CMK (cell line): ENCODE data around the gene ASB1.

Source experiments
- DNase-seq: peaks from one replicate; pipeline ENCODE4 v3.0.0-alpha.2; 2010; ENCODE audit warnings: low read depth

The ASB1 gene, protein sequence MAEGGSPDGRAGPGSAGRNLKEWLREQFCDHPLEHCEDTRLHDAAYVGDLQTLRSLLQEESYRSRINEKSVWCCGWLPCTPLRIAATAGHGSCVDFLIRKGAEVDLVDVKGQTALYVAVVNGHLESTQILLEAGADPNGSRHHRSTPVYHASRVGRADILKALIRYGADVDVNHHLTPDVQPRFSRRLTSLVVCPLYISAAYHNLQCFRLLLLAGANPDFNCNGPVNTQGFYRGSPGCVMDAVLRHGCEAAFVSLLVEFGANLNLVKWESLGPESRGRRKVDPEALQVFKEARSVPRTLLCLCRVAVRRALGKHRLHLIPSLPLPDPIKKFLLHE

DNA sequence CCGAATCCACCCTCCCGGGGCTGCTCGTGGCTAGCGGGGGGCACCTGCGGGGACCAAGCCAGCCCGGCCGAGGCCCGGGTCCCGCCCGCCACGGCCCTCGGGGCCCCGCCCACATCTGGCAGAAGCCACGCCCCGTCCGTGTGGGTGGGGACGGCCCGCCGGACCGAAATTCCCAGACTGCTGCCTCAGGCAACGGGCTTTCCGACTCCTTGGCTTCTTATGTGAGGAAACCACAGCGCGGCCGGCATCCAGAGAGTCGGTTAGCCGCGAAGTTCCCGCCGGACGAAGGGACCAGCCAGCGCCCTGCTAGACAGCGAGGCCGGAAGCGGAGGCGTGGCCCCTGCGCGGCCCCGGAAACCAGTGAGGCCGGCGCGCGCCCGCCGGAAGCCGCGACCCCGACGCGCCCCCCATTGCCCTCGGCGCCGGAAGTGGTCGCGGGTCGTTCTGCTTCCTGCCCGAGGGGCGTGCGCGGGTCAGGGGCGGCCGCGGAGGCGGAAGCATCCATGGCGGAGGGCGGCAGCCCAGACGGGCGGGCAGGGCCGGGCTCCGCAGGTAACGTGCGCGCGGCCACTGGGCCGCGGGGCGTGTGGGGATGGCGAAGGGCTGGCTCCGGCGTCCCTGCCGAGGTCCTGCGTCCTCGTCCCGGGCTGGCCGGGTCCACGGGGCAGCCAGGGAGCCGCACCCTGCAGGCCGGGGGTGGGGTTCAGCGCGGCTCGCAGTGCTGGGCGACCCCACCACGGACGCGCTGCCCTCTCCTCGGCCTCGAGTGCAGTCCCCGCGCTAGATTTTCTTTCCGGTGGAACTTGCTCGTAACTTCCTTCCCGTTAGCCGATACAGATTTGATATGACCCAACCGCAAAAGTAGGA is at the start of gene ASB1:
Gene ASB1 (plus strand): TSS at position 360 of the 867 bp plus-strand sequence. CDS start 144 bp downstream, at position 504.
- DNase-seq: peak; percentile 88

DNA sequence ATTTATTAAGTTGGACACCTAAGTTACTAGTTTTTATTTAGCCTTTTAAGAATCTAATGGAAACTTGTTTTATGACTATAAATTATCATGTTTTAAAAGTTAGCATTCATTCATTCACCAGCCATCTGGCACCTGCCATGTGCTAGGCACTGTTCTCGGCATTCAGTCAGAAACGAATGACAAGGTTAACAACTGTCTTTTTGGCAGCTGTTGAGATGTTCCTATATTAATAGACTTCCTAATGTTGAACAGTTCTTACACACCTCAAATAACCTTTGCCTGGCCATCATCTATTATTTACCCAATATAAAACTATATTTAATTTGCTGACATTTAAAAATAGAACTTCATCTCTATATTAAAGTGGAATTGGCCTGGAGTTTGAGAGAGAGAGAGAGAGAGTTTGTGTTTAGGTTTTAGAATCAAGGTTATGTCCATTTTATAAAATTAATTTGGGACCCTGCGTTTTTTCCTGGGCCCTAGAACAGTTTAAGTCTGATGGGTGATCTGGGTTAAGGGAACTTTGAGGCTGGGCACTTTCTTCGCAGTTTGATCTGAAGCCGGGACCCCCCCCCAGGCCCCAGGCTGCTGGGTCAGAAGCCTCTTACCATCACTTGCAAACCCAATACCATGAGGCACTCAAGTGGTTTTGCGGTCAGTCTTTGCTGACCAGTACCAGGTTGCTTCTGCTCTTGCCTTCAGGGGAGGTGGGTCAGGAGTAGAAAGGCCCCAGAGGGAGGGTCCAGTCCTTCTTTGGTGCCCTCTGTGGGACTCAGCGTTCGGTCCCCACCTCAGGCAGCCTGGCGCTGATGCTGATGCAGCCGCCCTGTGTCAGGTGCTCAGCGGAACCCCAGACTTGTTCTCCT is 48.3 kb upstream of the ASB1 start:
- DNase-seq: no peak

DNA sequence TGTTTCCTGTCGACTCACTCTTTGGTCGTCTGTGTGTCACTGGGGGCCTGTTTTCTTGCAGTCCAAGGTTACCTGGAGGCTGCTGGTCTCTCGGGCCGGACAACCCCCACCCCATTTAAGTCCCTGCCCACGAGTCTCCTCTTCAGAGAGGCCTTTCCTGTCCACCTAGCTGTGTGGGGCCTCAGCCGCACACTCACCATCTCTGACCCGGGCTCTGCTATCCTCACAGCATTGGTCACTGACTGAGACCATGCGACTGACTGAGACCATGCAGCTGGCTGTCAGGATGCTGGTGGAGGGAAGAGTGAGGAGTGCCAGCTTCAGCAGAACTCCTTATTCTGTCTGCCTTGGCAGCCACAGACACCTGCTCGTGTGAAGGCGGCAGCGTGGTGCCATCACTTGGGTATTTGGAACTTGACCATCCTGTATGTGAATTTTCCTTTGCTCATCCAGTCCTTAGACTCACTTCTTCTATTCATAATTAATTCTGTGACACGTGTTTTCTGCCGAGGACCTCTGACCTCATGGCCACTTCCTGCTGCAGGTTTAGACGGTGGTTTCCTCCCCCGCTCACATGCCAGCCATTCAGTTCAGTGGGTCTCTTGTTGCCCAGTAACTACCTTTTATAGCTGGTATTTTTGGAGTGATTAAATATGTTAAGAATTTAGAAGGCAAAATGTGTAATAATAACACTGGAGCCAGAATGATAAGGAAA is 47.5 kb upstream of the ASB1 start:
- peak; percentile 35 for DNase-seq

DNA sequence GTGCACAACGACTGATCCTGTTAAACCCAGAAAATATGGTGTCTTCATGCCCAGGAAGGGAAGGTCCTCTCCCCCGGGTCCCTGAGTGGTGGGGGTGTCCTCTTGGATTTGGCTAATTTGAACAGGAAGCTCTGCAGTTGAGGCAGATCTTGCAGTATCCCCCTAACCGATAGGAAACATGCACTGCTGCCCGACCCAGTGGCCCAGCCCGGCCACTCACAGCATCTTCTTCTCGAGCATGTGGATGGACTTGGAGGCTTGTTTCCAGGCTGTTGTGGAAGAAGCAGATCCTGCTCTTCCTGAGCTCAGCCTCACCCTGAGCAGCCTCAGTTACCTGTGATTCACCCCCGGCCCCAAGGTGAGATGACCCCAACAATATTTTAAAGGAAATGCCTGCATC is 46.4 kb upstream of the ASB1 start:
- no peak for DNase-seq

DNA sequence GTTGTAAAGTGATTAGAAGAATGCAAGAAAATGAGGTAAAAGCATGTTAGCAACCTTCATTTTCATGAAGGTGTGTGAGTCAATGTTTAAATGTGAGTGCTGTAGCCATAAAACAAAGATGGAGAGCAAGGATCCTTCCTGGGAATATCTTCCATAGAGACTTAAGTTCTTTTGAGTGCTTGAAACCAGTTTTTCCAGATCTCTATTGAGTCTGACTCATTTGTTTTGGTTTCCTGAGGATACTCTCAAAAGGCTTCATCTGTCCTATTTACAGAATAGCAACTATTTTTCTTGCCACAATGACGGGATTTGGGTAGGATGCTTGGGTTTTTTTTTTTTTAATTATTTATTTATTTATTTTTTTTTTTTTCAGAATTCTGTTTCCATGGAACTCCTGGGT is 45.9 kb upstream of the ASB1 start:
- DNase-seq: no peak

DNA sequence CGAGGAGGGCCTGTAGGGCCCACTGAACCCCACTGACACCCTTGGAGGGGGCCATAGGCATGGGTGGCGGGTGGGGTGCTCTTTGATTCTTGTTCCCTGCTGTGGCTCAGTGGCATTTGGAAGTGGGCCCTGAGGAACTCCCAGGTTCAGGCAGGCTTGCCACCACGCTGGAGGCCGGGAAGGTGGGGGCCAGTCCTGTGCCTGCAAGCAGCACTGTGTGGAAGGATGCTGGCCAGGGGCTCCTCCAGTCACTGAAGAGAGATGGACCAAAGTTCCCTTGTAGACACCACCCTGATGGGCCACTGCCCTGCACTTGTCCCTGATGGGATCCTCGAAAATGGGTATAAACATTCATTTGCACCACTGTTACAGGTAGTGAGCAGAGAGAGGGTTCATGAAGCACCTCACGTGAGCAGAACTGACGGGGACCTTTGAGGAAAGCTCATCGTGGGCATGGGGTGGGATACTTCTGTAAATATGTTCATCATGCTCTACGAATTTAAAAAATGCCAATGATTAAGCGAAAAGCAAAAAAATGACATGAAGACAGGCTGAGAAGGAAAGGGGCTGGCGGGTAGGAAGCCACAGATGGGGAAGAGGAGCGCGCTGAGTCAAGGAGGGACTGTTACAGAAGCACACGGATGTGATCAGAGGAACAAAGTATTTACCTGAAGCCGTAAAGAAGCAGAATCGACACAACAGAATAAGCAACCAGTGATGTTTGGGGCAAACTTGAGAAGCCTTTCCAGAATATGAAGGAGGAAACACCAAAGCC is 45.2 kb upstream of the ASB1 start:
- no peak for DNase-seq

DNA sequence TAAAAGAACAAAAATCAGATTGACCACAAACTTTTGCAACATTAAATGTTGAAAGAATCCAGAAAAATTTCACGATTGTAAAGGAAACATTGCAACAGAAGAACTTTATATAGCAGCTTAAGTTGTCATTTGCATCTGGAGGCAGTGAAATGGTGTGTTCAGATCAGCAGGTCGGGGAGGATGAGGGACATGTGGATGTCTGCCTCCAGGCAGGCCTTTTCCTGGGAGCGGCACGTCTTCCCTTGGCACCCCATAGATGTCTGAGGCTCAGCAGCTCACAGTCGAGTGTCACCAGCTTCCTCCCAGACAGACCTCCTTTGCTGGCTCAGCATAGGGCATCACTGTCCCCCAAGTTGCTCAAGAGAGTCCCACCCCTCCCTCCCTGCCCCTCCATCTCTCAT is 44.3 kb upstream of the ASB1 start:
- no peak for DNase-seq

DNA sequence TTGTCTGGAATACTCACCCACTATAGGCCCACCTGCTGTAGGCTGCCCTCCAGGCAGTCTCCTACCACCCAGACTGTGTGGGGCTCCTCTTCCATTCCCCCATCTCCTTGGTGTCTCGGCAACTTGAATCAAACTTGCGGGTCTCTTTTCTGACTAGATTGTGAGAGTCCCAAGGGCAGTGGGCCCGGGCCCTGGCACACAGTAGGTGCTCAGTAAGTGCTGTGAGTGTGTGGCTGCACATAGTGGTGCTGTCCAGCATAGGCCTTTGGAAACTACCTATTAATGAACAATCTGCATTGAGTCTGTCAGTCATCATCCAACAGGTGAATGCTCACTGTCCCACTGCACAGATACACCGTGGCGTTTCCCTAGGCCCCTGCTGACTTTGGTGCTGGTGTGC is 43.6 kb upstream of the ASB1 start:
- DNase-seq: no peak

DNA sequence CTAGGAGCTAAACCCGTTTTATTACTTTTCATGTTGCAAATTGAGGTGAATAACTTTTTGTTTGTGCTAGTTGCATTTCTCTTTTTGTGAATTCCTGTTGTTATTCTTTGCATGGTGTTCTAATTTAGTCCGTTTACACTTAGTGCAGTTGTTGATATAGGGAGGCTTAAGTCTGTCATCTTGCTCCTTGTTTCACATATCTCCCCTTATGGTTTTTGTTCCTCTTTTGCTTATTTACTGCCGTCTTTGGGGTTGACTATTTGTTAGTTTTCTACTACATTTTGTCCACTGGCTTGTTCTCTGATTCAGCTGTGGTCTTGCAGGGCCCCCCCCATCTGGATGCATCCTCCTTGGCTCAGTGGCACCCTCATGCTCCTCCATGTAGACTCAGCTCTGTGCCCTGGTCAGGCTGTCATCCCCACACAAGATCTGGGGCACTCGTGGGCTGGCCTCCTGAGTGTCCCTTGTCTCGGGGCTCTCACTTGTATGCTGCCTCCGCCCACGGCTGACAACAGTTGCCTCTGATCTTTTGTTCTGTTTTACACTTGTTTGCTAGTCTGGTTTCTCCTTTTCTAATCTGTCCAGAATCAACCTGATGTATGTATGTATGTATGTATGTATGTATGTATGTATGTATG is 42.9 kb upstream of the ASB1 start:
- DNase-seq: no peak

DNA sequence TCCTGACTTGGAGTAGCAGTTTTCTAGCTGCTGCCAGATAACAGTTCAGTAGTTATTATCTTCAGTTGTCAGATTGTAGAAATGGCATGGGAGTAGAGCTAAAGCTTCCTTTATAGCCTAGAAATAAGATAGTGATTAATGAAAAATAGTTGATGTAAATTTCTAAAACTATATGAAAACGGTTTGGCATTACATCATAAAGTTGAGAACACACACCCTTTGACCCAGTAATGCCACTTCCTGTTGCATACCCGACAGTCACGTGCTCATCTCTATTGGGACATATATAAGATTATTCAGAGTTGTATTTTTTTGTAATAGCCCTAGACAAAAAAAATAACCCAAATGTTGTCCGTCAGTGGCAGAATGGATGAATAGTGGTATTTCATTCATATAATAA is 39.4 kb upstream of the ASB1 start:
- DNase-seq: peak; percentile 24

DNA sequence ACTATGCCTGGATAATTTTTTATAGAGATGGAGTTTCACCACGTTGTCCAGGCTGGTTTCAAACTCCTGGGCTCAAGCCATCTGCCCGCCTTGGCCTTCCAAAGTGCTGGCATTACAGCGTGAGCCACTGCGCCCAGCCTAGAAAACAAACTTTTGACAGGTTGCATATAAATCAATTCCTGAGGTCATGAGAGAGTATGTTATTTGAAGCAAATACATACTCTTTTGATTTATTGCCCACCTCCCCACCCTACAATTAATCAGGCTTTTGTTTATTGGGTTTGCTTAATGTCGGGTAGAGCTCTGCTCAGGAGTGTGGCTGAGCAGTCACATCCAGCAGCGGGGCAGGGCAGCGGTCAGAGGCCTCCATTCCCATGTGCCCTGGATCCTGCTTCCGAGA is 37.9 kb upstream of the ASB1 start:
- DNase-seq: no peak

DNA sequence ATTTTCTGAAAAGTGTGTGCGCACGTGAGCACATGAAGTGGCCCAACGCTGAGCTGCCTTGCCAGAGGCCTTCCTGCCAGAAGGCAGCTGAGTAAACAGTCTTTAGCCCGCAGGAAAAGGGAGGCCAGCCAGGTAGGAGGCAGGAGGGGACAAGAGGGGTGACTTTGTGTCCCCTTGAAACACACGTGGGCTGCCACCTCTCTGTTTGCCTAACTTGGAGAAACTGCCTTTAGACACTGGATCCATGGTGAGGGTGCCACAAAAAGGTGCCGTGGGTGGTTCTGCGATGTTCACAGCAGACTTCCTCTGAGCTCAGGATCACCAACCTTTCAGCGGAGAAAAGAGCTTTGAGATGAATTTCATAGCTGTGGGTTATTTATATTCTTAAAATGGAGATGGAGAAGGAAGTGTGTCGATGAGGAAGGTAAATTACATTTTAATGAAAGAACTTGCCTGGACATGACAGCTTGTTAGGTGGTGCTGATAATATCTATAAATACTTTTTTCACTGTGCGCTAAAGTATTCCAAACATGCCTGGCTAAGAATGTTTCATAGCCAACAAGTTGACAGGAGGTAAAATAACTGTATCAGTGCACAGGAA is 36.6 kb upstream of the ASB1 start:
- no peak for DNase-seq

DNA sequence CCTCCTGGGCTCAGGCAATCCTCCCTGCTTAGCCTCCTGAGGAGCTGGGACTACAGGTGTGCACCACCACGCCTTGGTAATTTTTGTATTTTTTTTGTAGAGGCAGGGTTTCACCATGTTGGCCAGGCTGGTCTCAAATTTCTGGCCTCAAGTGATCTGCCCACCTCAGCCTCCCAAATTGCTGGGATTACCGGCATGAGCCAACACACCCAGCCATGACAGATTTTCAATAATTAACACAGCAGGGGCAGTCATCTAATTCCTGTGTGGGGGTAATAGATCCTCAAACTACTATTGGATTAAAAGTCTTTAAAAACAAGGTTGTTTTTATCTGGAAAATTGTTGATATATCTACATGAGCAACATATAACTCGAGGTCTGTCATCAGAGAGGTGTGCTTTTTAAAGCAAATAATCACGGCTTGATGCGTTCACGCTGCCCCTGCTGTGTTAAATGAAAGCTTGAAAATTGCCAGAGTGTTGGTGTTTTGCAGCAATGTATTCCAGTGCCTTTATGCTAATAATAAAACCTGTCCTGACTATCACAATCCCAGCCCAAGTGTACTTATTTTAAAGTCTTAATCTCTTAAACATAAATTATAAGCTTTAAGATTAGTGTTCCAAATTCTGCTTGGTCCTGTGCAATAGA is 35.6 kb upstream of the ASB1 start:
- no peak for DNase-seq

DNA sequence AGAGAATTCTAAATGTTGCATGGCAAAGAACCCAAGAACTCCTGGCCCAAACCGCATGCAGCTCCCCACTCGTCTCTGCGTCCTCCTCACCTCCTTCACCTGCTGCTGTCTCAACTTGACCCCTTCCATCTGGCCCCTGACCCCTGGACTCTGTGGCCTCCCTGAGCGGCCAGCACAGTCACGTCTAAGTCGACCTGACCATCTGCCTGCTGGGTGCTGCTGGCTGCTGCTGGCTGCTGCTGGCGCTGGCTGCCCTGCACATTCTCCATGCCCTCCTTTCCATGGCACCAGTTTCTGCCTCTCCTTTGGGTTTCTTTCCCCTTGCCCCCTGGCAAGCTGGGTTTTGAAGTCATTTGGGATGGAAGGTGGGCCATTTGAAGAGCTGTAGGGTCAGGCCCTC is 30.1 kb upstream of the ASB1 start:
- no peak for DNase-seq

DNA sequence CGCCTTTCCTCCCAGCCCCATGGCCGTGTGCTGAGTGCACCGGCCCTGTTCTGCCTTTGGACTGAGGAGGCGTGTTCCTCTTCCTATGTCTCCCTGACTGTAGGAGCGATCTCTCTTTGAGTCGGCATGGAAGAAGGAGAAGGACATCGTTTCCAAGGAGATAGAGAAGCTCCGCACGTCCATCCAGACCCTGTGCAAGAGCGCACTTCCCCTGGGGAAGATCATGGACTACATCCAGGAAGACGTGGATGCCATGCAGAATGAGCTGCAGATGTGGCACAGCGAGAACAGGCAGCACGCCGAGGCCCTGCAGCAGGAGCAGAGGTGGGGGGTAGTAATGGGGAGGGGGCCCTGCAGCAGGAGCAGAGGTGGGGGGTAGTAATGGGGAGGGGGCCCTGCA is 29.4 kb upstream of the ASB1 start:
- no peak for DNase-seq

DNA sequence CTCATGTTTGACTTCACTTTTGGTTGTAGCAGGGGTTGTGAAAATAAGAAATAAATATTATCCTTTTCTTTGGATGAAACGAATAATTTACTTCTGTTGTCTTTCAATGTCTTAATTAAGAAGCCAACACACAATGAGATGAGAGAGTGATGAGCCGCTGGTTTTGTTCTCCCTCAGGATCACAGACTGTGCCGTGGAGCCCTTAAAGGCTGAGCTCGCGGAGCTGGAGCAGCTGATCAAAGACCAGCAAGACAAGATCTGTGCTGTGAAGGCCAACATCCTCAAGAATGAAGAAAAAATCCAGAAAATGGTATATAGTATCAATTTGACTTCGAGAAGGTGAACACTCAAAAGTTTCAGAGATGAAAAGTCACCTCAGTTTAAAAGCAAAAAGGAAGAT is 28.1 kb upstream of the ASB1 start:
- no peak for DNase-seq

DNA sequence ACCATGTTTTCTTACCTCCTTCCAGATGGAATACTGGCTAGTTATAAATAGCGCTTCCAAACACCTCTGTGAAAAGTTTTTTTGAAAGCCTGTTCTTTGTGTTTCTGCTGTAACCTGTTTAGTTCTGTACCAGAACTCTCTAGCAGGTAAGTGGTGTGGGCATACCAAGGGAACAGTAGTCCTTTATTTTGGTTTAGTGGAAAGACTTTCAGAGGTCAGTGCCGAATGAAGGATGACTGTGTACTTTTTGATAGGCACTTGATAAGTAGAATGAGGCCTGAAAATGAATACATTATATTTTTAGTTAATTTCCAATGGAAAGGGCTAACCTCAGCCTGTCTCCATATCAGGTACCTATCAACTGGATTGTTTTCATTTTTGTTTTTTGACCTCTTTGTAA is 27.6 kb upstream of the ASB1 start:
- no peak for DNase-seq

DNA sequence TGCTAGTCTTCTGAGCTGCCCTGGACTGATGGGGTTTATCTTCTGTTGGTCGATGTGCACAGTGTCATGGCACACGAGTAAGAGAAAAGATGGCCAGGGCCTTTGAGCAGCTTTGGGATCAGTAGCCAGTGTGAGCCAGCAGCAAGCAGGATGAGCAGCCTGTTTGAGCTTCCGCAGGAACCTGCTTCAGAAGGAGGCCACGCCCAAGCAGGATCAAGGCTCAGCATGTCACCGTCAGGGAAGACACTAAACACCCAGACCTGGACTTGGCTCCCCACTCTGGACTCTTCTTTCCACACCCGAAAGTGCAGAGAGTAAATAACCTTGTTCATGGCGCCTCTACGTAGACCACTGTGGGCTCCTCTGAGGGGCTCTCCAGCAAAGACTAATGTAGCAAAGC is 25.2 kb upstream of the ASB1 start:
- DNase-seq: no peak

DNA sequence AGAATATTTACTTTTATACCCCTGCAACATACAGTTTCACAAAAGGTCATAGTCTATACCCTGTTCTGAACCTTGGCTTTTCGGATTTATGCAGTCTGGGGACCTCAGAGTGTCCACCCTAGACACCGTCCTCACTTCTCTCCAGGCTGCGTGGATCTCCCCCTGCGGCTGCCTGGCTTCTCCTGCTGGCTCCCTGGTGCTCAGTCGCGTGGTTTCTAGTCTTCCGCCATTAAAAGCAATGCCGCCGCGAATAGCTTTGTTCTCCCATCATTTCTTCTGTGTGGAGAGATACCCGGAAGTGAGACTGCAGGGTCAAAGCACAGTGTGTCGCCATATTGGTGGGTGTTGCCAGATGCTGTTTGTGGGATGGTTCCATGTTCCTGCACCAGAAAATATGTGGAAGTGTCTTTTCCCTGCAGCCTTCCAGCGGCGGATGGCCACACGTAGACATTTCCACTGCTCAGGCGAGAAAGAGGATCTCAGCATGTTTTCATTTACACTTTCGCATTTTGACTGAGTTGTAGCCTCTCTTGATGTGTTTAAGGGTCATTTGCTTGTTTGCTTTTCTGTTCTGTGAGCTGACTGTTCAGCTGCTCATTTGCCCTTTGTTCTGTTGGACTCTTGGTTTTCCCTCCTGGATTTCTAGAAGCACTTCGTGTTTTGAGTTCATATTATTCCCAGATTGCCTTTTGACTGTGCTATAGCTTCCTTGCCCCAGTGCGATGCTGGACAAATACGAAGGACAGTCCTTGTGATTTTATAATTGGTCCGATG is 22.9 kb upstream of the ASB1 start:
- no peak for DNase-seq
